Measurements from ENCODE around the gene PTK6.

Gene PTK6

GRCh38 chr20:63560333-63560805 is 23.2 kb upstream of the PTK6 start:
- TF ChIP-seq FOXP2 (optimal IDR thresholded peaks at IDR 0.05; ENCODE audit: borderline replicate concordance, extremely low read depth, extremely low read length, insufficient read depth) (no peak), TAF1 (IDR thresholded peaks at IDR 0.05; ENCODE audit: borderline replicate concordance, insufficient read depth, low read length) (no peak), REST (IDR thresholded peaks at IDR 0.05; ENCODE audit: insufficient read depth in 1 of 2, low read depth in 2 of 2, low read length in 2 of 2) (no peak)

- TF ChIP-seq TAF1 (IDR thresholded peaks at IDR 0.05; ENCODE audit: borderline replicate concordance, insufficient read depth, low read length) = no peak
- TF ChIP-seq REST (IDR thresholded peaks at IDR 0.05; ENCODE audit: insufficient read depth in 1 of 2, low read depth in 2 of 2, low read length in 2 of 2) = no peak
- TF ChIP-seq FOXP2 (optimal IDR thresholded peaks at IDR 0.05; ENCODE audit: borderline replicate concordance, extremely low read depth, extremely low read length, insufficient read depth) = no peak
- no peak for TF ChIP-seq SIN3A (IDR thresholded peaks at IDR 0.05; ENCODE audit: borderline replicate concordance, insufficient read depth, low read length)
- no peak for TF ChIP-seq POLR2AphosphoS5 (IDR thresholded peaks at IDR 0.05; ENCODE audit: low read depth, low read length)
Observed at GRCh38 chr20:63558804-63559484, 21.8 kb upstream of the PTK6 start.

- TF ChIP-seq REST (IDR thresholded peaks at IDR 0.05; ENCODE audit: insufficient read depth in 1 of 2, low read depth in 2 of 2, low read length in 2 of 2) (no peak), SIN3A (IDR thresholded peaks at IDR 0.05; ENCODE audit: borderline replicate concordance, insufficient read depth, low read length) (no peak), FOXP2 (optimal IDR thresholded peaks at IDR 0.05; ENCODE audit: borderline replicate concordance, extremely low read depth, extremely low read length, insufficient read depth) (no peak), POLR2AphosphoS5 (IDR thresholded peaks at IDR 0.05; ENCODE audit: low read depth, low read length) (no peak), TAF1 (IDR thresholded peaks at IDR 0.05; ENCODE audit: borderline replicate concordance, insufficient read depth, low read length) (no peak)
Observed at GRCh38 chr20:63557481-63557891, 20.3 kb upstream of the PTK6 start.

- TF ChIP-seq TAF1 (IDR thresholded peaks at IDR 0.05; ENCODE audit: borderline replicate concordance, insufficient read depth, low read length) (no peak), POLR2AphosphoS5 (IDR thresholded peaks at IDR 0.05; ENCODE audit: low read depth, low read length) (no peak), SIN3A (IDR thresholded peaks at IDR 0.05; ENCODE audit: borderline replicate concordance, insufficient read depth, low read length) (no peak), REST (IDR thresholded peaks at IDR 0.05; ENCODE audit: insufficient read depth in 1 of 2, low read depth in 2 of 2, low read length in 2 of 2) (no peak), FOXP2 (optimal IDR thresholded peaks at IDR 0.05; ENCODE audit: borderline replicate concordance, extremely low read depth, extremely low read length, insufficient read depth) (no peak)
Observed at GRCh38 chr20:63556873-63557478, 19.8 kb upstream of the PTK6 start.
